ENCODE measurements around the gene COMT.
A peak's percentile ranks its signal among the peaks of the same experiment; 100 is the strongest.

The COMT gene

DNA sequence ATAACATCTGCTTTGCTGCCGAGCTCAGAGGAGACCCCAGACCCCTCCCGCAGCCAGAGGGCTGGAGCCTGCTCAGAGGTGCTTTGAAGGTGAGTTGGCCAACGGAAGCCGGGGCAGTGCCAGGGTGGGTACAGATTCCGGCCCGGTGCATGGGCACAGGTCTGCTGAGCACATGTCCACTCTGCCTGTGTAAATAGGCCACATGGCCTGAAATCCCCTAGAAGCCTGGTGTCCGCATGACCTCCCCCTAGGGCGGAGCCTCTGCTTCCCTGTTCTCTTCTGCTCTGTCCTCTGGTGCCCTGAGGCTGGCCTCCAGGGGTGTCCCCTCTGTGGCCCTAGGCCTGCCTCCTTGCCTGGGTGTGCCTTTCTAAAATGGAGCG, 19.6 kb downstream of the COMT start:
- peaks cover 0 to 2% of the 10 kb centered on the region in 2 donors for H3K9me3 ChIP-seq (replicated peaks in 1 of 2; ENCODE audit: control insufficient read depth in 2 of 2, insufficient read depth in 1 of 2, low read depth in 1 of 2, low read length in 2 of 2)
- peak overlapping the region; percentile 85 for H2BK120ac ChIP-seq (ENCODE audit: low read depth, low read length)
- H3K4ac ChIP-seq (ENCODE audit: low read length) = no peak overlapping the region
- no CpG with 5 or more reads among the region's 9 CpGs for WGBS, 2 donors (ENCODE audit: extremely low coverage in 2 of 2, insufficient read length in 2 of 2, insufficient replicate concordance in 1 of 2)
- no peak overlapping the region for H4K8ac ChIP-seq (ENCODE audit: low read depth, low read length)
- no peak overlapping the region for H3K9ac ChIP-seq (ENCODE audit: low read depth, low read length, poor library complexity)
- no peak overlapping the region for H3K4me3 ChIP-seq (ENCODE audit: low read length in 2 of 2)
- H3K27ac ChIP-seq (replicated peaks; ENCODE audit: low read length) = no peak overlapping the region
- H3K79me1 ChIP-seq (ENCODE audit: low read depth, low read length) = peaks cover 3% of the 10 kb centered on the region
- DNase-seq (ENCODE audit: low spot score) = no peak
- H3K18ac ChIP-seq (ENCODE audit: low read length) = no peak overlapping the region
- no peaks in the 10 kb centered on the region for H3K27me3 ChIP-seq (ENCODE audit: control insufficient read depth in 3 of 3, insufficient read depth in 3 of 3, low read depth in 1 of 3, low read length in 3 of 3)
- no peak overlapping the region for H4K91ac ChIP-seq (ENCODE audit: low read depth, low read length, poor library complexity)
- H2AK5ac ChIP-seq (ENCODE audit: low read depth, low read length) = peak overlapping the region; percentile 98
- H2BK5ac ChIP-seq (ENCODE audit: low read length) = peak overlapping the region; percentile 82
- no peak overlapping the region for H2AFZ ChIP-seq (ENCODE audit: low read length)
- H3K23ac ChIP-seq (ENCODE audit: low read depth, low read length, poor library complexity) = peak overlapping the region; percentile 87
- H3K4me2 ChIP-seq (ENCODE audit: insufficient read depth, low read length, poor library complexity, severe bottlenecking) = no peak overlapping the region
- peaks cover 0 to 2% of the 10 kb centered on the region in 2 donors for H3K36me3 ChIP-seq (replicated peaks in 1 of 2; ENCODE audit: control insufficient read depth in 2 of 2, insufficient read depth in 2 of 2, low read length in 2 of 2)
- H3K4me1 ChIP-seq (ENCODE audit: control insufficient read depth in 2 of 2, insufficient read depth in 1 of 2, low read depth in 1 of 2, low read length in 2 of 2) = peaks cover 20 to 27% of the 10 kb centered on the region in 2 donors
- H2BK15ac ChIP-seq (ENCODE audit: low read length) = peak overlapping the region; percentile 98
- H3K14ac ChIP-seq (ENCODE audit: low read length) = no peak overlapping the region
- H2BK12ac ChIP-seq (ENCODE audit: low read length) = no peak overlapping the region

DNA sequence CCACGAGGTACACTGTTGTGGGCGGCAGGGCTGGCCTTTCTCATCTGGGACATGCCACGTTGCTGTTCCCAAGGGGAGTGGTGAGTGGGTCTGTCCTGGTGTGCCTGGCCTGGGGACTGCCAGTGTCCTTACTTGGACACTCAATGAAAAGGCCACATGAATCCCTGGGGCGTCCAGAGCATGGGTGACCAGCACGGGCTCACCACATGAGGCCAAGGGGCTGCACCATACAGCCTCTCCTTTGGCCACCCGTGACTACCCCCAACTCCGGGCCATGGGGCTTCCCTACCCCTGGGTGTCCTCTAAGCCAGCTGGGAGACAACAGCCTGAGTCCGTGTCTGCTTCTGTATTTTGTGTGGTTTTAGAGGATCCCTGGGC, 20.3 kb downstream of the COMT start:
- peak overlapping the region; percentile 87 for H3K18ac ChIP-seq (ENCODE audit: low read length)
- H4K8ac ChIP-seq (ENCODE audit: low read depth, low read length) = no peak overlapping the region
- H3K14ac ChIP-seq (ENCODE audit: low read length) = peak overlapping the region; percentile 63
- H3K9me3 ChIP-seq (replicated peaks in 1 of 2; ENCODE audit: control insufficient read depth in 2 of 2, insufficient read depth in 1 of 2, low read depth in 1 of 2, low read length in 2 of 2) = peaks cover 0 to 2% of the 10 kb centered on the region in 2 donors
- WGBS, 2 donors (ENCODE audit: extremely low coverage in 2 of 2, insufficient read length in 2 of 2, insufficient replicate concordance in 1 of 2) = no CpG with 5 or more reads among the region's 8 CpGs
- peaks cover 3% of the 10 kb centered on the region for H3K79me1 ChIP-seq (ENCODE audit: low read depth, low read length)
- no peak overlapping the region for H3K4me2 ChIP-seq (ENCODE audit: insufficient read depth, low read length, poor library complexity, severe bottlenecking)
- DNase-seq (ENCODE audit: low spot score) = no peak
- H3K4ac ChIP-seq (ENCODE audit: low read length) = peak overlapping the region; percentile 92
- H2AFZ ChIP-seq (ENCODE audit: low read length) = no peak overlapping the region
- peak overlapping the region; percentile 98 for H2AK5ac ChIP-seq (ENCODE audit: low read depth, low read length)
- H3K36me3 ChIP-seq (replicated peaks in 1 of 2; ENCODE audit: control insufficient read depth in 2 of 2, insufficient read depth in 2 of 2, low read length in 2 of 2) = peaks cover 0 to 2% of the 10 kb centered on the region in 2 donors
- H2BK5ac ChIP-seq (ENCODE audit: low read length) = peak overlapping the region; percentile 93
- H2BK15ac ChIP-seq (ENCODE audit: low read length) = peak overlapping the region; percentile 98
- no peak overlapping the region for H2BK12ac ChIP-seq (ENCODE audit: low read length)
- peak overlapping the region; percentile 44 for H3K9ac ChIP-seq (ENCODE audit: low read depth, low read length, poor library complexity)
- H3K4me3 ChIP-seq (ENCODE audit: low read length in 2 of 2) = no peak overlapping the region
- no peak overlapping the region for H3K27ac ChIP-seq (replicated peaks; ENCODE audit: low read length)
- no peaks in the 10 kb centered on the region for H3K27me3 ChIP-seq (ENCODE audit: control insufficient read depth in 3 of 3, insufficient read depth in 3 of 3, low read depth in 1 of 3, low read length in 3 of 3)
- peak overlapping the region; percentile 85 for H2BK120ac ChIP-seq (ENCODE audit: low read depth, low read length)
- H4K91ac ChIP-seq (ENCODE audit: low read depth, low read length, poor library complexity) = no peak overlapping the region
- H3K4me1 ChIP-seq (ENCODE audit: control insufficient read depth in 2 of 2, insufficient read depth in 1 of 2, low read depth in 1 of 2, low read length in 2 of 2) = peaks cover 20 to 31% of the 10 kb centered on the region in 2 donors
- H3K23ac ChIP-seq (ENCODE audit: low read depth, low read length, poor library complexity) = peak overlapping the region; percentile 100

DNA sequence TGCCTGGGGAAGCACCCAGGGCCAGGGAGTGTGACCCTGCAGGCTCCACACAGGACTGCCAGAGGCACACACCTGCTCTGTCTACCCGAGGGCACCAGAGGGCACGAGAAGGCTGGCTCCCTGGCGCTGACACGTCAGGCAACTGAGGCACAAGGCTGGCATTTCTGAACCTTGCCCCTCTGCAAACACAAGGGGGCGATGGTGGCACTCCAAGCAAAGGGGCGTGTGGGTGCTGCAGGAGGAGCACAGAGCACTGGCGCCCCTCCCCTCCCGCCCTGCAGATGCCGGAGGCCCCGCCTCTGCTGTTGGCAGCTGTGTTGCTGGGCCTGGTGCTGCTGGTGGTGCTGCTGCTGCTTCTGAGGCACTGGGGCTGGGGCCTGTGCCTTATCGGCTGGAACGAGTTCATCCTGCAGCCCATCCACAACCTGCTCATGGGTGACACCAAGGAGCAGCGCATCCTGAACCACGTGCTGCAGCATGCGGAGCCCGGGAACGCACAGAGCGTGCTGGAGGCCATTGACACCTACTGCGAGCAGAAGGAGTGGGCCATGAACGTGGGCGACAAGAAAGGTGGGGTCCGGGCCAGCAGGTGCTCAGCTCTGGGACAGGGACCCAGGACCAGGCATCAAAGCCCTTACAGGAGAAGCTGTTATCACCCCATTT, 20.8 kb downstream of the COMT start:
- DNase-seq (ENCODE audit: low spot score) = peak; percentile 70
- Histone ChIP-seq H3K36me3 (replicated peaks in 1 of 2; ENCODE audit: control insufficient read depth in 2 of 2, insufficient read depth in 2 of 2, low read length in 2 of 2) (peaks cover 0 to 2% of the 10 kb centered on the region in 2 donors), H2BK15ac (ENCODE audit: low read length) (peak overlapping the region; percentile 98), H3K9me3 (replicated peaks in 1 of 2; ENCODE audit: control insufficient read depth in 2 of 2, insufficient read depth in 1 of 2, low read depth in 1 of 2, low read length in 2 of 2) (peaks cover 0 to 2% of the 10 kb centered on the region in 2 donors), H3K27ac (replicated peaks; ENCODE audit: low read length) (no peak overlapping the region), H3K14ac (ENCODE audit: low read length) (peak overlapping the region; percentile 98), H3K4me2 (ENCODE audit: insufficient read depth, low read length, poor library complexity, severe bottlenecking) (peak overlapping the region; percentile 18), H3K27me3 (ENCODE audit: control insufficient read depth in 3 of 3, insufficient read depth in 3 of 3, low read depth in 1 of 3, low read length in 3 of 3) (no peaks in the 10 kb centered on the region), H3K4me1 (ENCODE audit: control insufficient read depth in 2 of 2, insufficient read depth in 1 of 2, low read depth in 1 of 2, low read length in 2 of 2) (peaks cover 21 to 35% of the 10 kb centered on the region in 2 donors), H3K23ac (ENCODE audit: low read depth, low read length, poor library complexity) (peak overlapping the region; percentile 100), H2AK5ac (ENCODE audit: low read depth, low read length) (peak overlapping the region; percentile 98), H3K4ac (ENCODE audit: low read length) (peak overlapping the region; percentile 92), H4K91ac (ENCODE audit: low read depth, low read length, poor library complexity) (no peak overlapping the region), H2BK12ac (ENCODE audit: low read length) (peak overlapping the region; percentile 84), H2AFZ (ENCODE audit: low read length) (peak overlapping the region; percentile 48), H3K79me1 (ENCODE audit: low read depth, low read length) (peaks cover 3% of the 10 kb centered on the region), H2BK5ac (ENCODE audit: low read length) (peak overlapping the region; percentile 93), H4K8ac (ENCODE audit: low read depth, low read length) (peak overlapping the region; percentile 65), H3K9ac (ENCODE audit: low read depth, low read length, poor library complexity) (peak overlapping the region; percentile 91), H3K4me3 (ENCODE audit: low read length in 2 of 2) (no peak overlapping the region), H3K18ac (ENCODE audit: low read length) (peak overlapping the region; percentile 93), H2BK120ac (ENCODE audit: low read depth, low read length) (peak overlapping the region; percentile 85)
- WGBS, 2 donors (ENCODE audit: extremely low coverage in 2 of 2, insufficient read length in 2 of 2, insufficient replicate concordance in 1 of 2) = no CpG with 5 or more reads among the region's 22 CpGs

DNA sequence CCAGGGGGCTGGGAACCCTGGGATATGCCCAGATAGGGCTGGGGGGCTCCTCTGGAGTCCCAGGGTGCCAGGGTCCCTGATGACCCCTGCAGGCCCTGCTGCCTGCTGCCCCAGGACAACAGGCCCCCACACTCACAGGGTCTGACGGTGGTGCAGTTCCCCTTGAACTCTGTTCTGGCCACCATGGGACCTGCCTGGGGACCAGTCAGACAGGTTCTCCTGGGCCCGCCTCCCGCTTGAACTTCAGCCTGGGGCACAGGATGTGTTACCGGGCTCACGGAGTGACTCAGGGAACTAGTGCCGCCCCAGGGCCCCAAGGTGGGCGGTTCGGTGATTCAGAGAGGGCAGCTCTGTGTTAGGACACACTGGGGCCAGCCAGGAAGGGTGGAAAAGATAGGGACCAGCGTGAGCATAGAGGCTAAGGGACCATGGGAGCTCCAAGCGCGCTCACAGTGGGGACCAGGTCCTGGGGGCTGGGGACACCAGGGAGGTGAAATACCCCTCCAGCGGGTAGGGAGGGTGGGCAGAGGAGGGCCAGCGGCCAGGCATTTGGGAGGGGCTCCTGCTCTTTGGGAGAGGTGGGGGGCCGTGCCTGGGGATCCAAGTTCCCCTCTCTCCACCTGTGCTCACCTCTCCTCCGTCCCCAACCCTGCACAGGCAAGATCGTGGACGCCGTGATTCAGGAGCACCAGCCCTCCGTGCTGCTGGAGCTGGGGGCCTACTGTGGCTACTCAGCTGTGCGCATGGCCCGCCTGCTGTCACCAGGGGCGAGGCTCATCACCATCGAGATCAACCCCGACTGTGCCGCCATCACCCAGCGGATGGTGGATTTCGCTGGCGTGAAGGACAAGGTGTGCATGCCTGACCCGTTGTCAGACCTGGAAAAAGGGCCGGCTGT, 21.6 kb downstream of the COMT start:
- Histone ChIP-seq H2BK15ac (ENCODE audit: low read length) (peak overlapping the region; percentile 98), H2AK5ac (ENCODE audit: low read depth, low read length) (peak overlapping the region; percentile 97), H2BK120ac (ENCODE audit: low read depth, low read length) (no peak overlapping the region), H2BK5ac (ENCODE audit: low read length) (peak overlapping the region; percentile 93), H3K4me2 (ENCODE audit: insufficient read depth, low read length, poor library complexity, severe bottlenecking) (no peak overlapping the region), H3K18ac (ENCODE audit: low read length) (peak overlapping the region; percentile 93), H3K23ac (ENCODE audit: low read depth, low read length, poor library complexity) (peak overlapping the region; percentile 100), H4K8ac (ENCODE audit: low read depth, low read length) (peak overlapping the region; percentile 17), H4K91ac (ENCODE audit: low read depth, low read length, poor library complexity) (no peak overlapping the region), H3K14ac (ENCODE audit: low read length) (peak overlapping the region; percentile 98), H3K79me1 (ENCODE audit: low read depth, low read length) (peaks cover 3% of the 10 kb centered on the region), H3K4me1 (ENCODE audit: control insufficient read depth in 2 of 2, insufficient read depth in 1 of 2, low read depth in 1 of 2, low read length in 2 of 2) (peaks cover 21 to 43% of the 10 kb centered on the region in 2 donors), H3K27me3 (ENCODE audit: control insufficient read depth in 3 of 3, insufficient read depth in 3 of 3, low read depth in 1 of 3, low read length in 3 of 3) (no peaks in the 10 kb centered on the region), H3K9ac (ENCODE audit: low read depth, low read length, poor library complexity) (peak overlapping the region; percentile 78), H2AFZ (ENCODE audit: low read length) (peak overlapping the region; percentile 48), H3K36me3 (replicated peaks in 1 of 2; ENCODE audit: control insufficient read depth in 2 of 2, insufficient read depth in 2 of 2, low read length in 2 of 2) (peaks cover 0 to 7% of the 10 kb centered on the region in 2 donors), H3K4ac (ENCODE audit: low read length) (no peak overlapping the region), H3K27ac (replicated peaks; ENCODE audit: low read length) (no peak overlapping the region), H3K9me3 (replicated peaks in 1 of 2; ENCODE audit: control insufficient read depth in 2 of 2, insufficient read depth in 1 of 2, low read depth in 1 of 2, low read length in 2 of 2) (peaks cover 0 to 2% of the 10 kb centered on the region in 2 donors), H3K4me3 (ENCODE audit: low read length in 2 of 2) (no peak overlapping the region), H2BK12ac (ENCODE audit: low read length) (no peak overlapping the region)
- no peak for DNase-seq (ENCODE audit: low spot score)
- no CpG with 5 or more reads among the region's 30 CpGs for WGBS, 2 donors (ENCODE audit: extremely low coverage in 2 of 2, insufficient read length in 2 of 2, insufficient replicate concordance in 1 of 2)

Data from neuronal stem cell (in vitro differentiated cells).